Measurements from ENCODE around the gene PATJ.
"Not testable (repeated sequence)": the region's sequence is repeated elsewhere in the genome, so short reads cannot be mapped to it uniquely, and the experiment has no call there.

PATJ gene

GRCh38 chr1:61837607-61838006 is 95.3 kb downstream of the PATJ start:
- not testable (repeated sequence) for DNase-seq

- DNase-seq, result no peak
Measured at GRCh38 chr1:61839679-61840078, 97.4 kb downstream of the PATJ start.

- DNase-seq, result no peak
Measured at GRCh38 chr1:61842036-61842435, 99.8 kb downstream of the PATJ start.

GRCh38 chr1:61842863-61843514 is 100.7 kb downstream of the PATJ start:
- DNase-seq, result no peak

GRCh38 chr1:61844006-61844405 is 101.7 kb downstream of the PATJ start:
- no peak for DNase-seq

GRCh38 chr1:61844664-61845063 is 102.4 kb downstream of the PATJ start:
- DNase-seq, result not testable (repeated sequence)

- no peak for DNase-seq
Measured at GRCh38 chr1:61851235-61851634, 109.0 kb downstream of the PATJ start.

- peak; percentile 26 for DNase-seq
Measured at GRCh38 chr1:61851849-61852669, 109.8 kb downstream of the PATJ start.

GRCh38 chr1:61852670-61853015 is 110.4 kb downstream of the PATJ start:
- no peak for DNase-seq

GRCh38 chr1:61853583-61853982 is 111.3 kb downstream of the PATJ start:
- no peak for DNase-seq

- no peak for DNase-seq
Measured at GRCh38 chr1:61864489-61864888, 122.2 kb downstream of the PATJ start.

GRCh38 chr1:61865646-61866220 is 123.5 kb downstream of the PATJ start:
- no peak for DNase-seq

GRCh38 chr1:61869691-61870109 is 127.4 kb downstream of the PATJ start:
- no peak for DNase-seq

GRCh38 chr1:61872206-61872605 is 129.9 kb downstream of the PATJ start:
- DNase-seq, result no peak

- no peak for DNase-seq
Measured at GRCh38 chr1:61873581-61873980, 131.3 kb downstream of the PATJ start.

GRCh38 chr1:61873994-61874393 is 131.7 kb downstream of the PATJ start:
- DNase-seq, result no peak

- no peak for DNase-seq
Measured at GRCh38 chr1:61875198-61875597, 132.9 kb downstream of the PATJ start.

GRCh38 chr1:61879887-61880474 is 137.7 kb downstream of the PATJ start:
- DNase-seq, result not testable (repeated sequence)

GRCh38 chr1:61887076-61887867 is 145.0 kb downstream of the PATJ start:
- peak; percentile 71 for DNase-seq

- no peak for DNase-seq
Measured at GRCh38 chr1:61887931-61888564, 145.8 kb downstream of the PATJ start.

- DNase-seq, result no peak
Measured at GRCh38 chr1:61888808-61889207, 146.5 kb downstream of the PATJ start.

- DNase-seq, result not testable (repeated sequence)
Measured at GRCh38 chr1:61890435-61890834, 148.2 kb downstream of the PATJ start.

All from DMS79 (cell line).